GM18519 (cell line): ENCODE data around the gene NELL1.

Experiments
- ATAC-seq: cut with Tn5 transposase; IDR thresholded peaks from one replicate; pipeline ENCODE4 v1.9.1; 2021; ENCODE audit warnings: mild to moderate bottlenecking, moderate library complexity; ENCODE audit not compliant: unreplicated experiment, low FRiP score

Gene NELL1

GRCh38 chr11:21612326-21612725 is 942.9 kb downstream of the NELL1 start:
- ATAC-seq: no peak

- ATAC-seq: no peak
Measured at GRCh38 chr11:21614961-21615360, 945.6 kb downstream of the NELL1 start.

GRCh38 chr11:21615955-21616371 is 946.6 kb downstream of the NELL1 start:
- no peak for ATAC-seq

- no peak for ATAC-seq
Measured at GRCh38 chr11:21622566-21622965, 953.2 kb downstream of the NELL1 start.

GRCh38 chr11:21622995-21623394 is 953.6 kb downstream of the NELL1 start:
- no peak for ATAC-seq
